Measurements from ENCODE around the gene RBL1.

DNA sequence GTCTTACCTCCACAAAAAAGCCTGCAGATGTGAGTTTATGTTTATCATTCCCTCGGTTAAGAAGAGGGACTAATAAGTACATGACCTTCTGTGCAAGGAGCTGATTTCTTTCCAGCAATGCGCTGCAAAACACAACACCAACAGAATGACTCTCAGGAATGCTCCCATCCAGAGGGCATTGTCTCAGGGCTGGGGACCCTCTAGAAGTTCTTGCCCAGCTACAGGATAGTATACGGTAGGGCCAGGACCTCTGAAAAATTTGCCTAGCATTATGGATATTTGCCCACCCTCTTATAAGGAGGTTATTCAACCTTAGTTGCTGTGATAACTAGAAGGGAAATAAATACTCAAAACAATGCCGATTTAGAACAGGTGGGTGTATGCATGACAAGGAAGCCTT is 24.7 kb upstream of the RBL1 start:
- TF ChIP-seq, protein P1, sequence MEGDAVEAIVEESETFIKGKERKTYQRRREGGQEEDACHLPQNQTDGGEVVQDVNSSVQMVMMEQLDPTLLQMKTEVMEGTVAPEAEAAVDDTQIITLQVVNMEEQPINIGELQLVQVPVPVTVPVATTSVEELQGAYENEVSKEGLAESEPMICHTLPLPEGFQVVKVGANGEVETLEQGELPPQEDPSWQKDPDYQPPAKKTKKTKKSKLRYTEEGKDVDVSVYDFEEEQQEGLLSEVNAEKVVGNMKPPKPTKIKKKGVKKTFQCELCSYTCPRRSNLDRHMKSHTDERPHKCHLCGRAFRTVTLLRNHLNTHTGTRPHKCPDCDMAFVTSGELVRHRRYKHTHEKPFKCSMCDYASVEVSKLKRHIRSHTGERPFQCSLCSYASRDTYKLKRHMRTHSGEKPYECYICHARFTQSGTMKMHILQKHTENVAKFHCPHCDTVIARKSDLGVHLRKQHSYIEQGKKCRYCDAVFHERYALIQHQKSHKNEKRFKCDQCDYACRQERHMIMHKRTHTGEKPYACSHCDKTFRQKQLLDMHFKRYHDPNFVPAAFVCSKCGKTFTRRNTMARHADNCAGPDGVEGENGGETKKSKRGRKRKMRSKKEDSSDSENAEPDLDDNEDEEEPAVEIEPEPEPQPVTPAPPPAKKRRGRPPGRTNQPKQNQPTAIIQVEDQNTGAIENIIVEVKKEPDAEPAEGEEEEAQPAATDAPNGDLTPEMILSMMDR (IDR thresholded peaks at IDR 0.05) = no peak
- TF ChIP-seq EZH2phosphoT487 (IDR thresholded peaks at IDR 0.05) = no peak
